MV-4-11 (cell line): Measurements from ENCODE around the gene NTSR1.

Experiments used
- DNase-seq: peaks from one replicate; lab custom pipeline; 2025; lab: John Stamatoyannopoulos, UW

NTSR1 gene

GRCh38 chr20:62771396-62772102 is 62.9 kb downstream of the NTSR1 start:
- DNase-seq, result no peak

- no peak for DNase-seq
Measured at GRCh38 chr20:62772103-62772611, 63.5 kb downstream of the NTSR1 start.

- no peak for DNase-seq
Measured at GRCh38 chr20:62772619-62772989, 64.0 kb downstream of the NTSR1 start.

- peak; percentile 14 for DNase-seq
Measured at GRCh38 chr20:62772990-62773844, 64.6 kb downstream of the NTSR1 start.

GRCh38 chr20:62773845-62774714 is 65.4 kb downstream of the NTSR1 start:
- DNase-seq, result no peak

- DNase-seq, result peak; percentile 69
Measured at GRCh38 chr20:62774762-62775161, 66.1 kb downstream of the NTSR1 start.

GRCh38 chr20:62775206-62775605 is 66.6 kb downstream of the NTSR1 start:
- DNase-seq, result no peak

GRCh38 chr20:62776035-62776691 is 67.5 kb downstream of the NTSR1 start:
- DNase-seq, result no peak

GRCh38 chr20:62776692-62777527 is 68.3 kb downstream of the NTSR1 start:
- peak; percentile 18 for DNase-seq

- DNase-seq, result no peak
Measured at GRCh38 chr20:62777528-62777830, 68.8 kb downstream of the NTSR1 start.

- no peak for DNase-seq
Measured at GRCh38 chr20:62778058-62778457, 69.4 kb downstream of the NTSR1 start.

GRCh38 chr20:62778601-62779416 is 70.2 kb downstream of the NTSR1 start:
- no peak for DNase-seq

- no peak for DNase-seq
Measured at GRCh38 chr20:62779417-62779685, 70.7 kb downstream of the NTSR1 start.

- no peak for DNase-seq
Measured at GRCh38 chr20:62780204-62780603, 71.6 kb downstream of the NTSR1 start.

- DNase-seq, result no peak
Measured at GRCh38 chr20:62780696-62781095, 72.1 kb downstream of the NTSR1 start.

GRCh38 chr20:62782149-62782892 is 73.7 kb downstream of the NTSR1 start:
- DNase-seq, result no peak

GRCh38 chr20:62782893-62783278 is 74.2 kb downstream of the NTSR1 start:
- DNase-seq, result peak; percentile 35

- no peak for DNase-seq
Measured at GRCh38 chr20:62784497-62784896, 75.9 kb downstream of the NTSR1 start.

- DNase-seq, result no peak
Measured at GRCh38 chr20:62785393-62785792, 76.8 kb downstream of the NTSR1 start.

- no peak for DNase-seq
Measured at GRCh38 chr20:62786157-62786556, 77.5 kb downstream of the NTSR1 start.
